ENCODE measurements around the gene SCARB2. TPM values are rescaled to one million over a fixed set of nuclear protein-coding genes. Genes with fewer than 3 reads are reported as not detected.

SCARB2 gene
- total and polyA plus RNA-seq, 8 donors: 212 to 266 (median 229) TPM

DNA sequence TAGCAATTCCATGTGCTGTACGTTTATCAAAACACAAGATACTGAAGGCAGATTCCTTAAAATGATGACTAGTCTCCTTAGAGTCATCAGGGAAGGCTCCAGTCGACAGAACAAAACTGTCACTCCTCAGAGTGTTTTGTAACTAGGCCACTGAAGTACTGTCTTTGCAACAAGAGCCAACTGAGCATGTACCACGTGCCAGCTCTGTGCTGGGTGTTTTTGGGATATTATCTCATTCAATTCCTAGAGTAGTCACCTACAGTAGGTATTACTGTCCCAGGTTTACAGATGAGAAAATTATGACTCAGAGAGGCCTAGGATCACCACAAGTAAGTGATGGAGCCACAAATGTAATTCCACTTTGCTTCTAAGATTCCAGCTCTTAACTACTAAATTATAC is 47.1 kb downstream of the SCARB2 start:
- TF ChIP-seq, protein P1, sequence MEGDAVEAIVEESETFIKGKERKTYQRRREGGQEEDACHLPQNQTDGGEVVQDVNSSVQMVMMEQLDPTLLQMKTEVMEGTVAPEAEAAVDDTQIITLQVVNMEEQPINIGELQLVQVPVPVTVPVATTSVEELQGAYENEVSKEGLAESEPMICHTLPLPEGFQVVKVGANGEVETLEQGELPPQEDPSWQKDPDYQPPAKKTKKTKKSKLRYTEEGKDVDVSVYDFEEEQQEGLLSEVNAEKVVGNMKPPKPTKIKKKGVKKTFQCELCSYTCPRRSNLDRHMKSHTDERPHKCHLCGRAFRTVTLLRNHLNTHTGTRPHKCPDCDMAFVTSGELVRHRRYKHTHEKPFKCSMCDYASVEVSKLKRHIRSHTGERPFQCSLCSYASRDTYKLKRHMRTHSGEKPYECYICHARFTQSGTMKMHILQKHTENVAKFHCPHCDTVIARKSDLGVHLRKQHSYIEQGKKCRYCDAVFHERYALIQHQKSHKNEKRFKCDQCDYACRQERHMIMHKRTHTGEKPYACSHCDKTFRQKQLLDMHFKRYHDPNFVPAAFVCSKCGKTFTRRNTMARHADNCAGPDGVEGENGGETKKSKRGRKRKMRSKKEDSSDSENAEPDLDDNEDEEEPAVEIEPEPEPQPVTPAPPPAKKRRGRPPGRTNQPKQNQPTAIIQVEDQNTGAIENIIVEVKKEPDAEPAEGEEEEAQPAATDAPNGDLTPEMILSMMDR (IDR thresholded peaks at IDR 0.05): no peak
- ATAC-seq: no peak
- Histone ChIP-seq H3K36me3 (peaks cover 0 to 96% of the 10 kb centered on the region in 2 donors), H3K4me3 (no peak overlapping the region), H3K9me3 (no peaks in the 10 kb centered on the region), H3K27ac (no peak overlapping the region), H3K4me1 (no peaks in the 10 kb centered on the region), H3K27me3 (no peaks in the 10 kb centered on the region)
- no peak for DNase-seq
- intact Hi-C loops (cut with DNase I): no loop called here

DNA sequence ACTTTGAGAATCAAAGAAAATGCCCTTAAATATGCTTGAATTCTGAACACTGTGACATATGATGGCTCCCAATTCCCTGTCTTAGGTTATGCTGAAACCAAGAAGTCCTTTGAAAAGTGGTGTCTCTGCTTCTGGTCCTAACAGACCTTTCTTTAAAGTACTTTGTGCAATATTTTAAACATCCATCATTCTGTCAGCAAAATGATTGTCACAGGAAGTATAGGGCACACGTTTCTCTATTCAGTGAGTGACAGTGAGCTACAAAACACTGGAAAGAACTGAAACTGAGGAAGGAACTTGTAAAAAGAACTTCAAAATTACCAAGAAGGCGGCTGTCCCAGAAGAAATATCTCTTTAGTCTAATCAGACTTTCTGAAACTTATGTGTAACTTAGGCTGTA is 53.3 kb downstream of the SCARB2 start:
- H3K36me3 ChIP-seq: peaks cover 0 to 67% of the 10 kb centered on the region in 2 donors
- intact Hi-C loops (cut with DNase I): no loop called here
- ATAC-seq: no peak

DNA sequence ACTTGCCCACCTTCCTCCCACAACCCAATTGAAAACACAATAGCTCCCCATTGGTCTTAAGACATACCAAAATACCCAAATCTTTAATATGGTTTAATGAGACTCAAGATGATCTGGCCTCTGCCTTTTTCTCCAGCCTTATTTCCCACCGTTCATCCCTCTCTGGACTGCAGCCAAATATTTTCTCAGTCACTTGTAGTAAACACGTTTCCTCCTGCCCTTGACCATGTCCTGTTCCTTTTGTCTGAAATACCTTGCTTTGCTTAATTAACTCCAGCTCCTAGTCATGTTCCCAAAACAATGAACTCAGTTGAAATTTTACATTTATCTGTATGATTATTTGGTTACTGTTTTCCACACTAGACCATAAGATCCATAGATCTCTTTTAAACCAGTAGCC is 57.0 kb downstream of the SCARB2 start:
- Histone ChIP-seq H3K9me3 (no peaks in the 10 kb centered on the region), H3K4me1 (no peaks in the 10 kb centered on the region), H3K27ac (no peak overlapping the region), H3K27me3 (no peaks in the 10 kb centered on the region), H3K4me3 (no peak overlapping the region), H3K36me3 (peaks cover 0 to 31% of the 10 kb centered on the region in 2 donors)
- DNase-seq (no peak), ATAC-seq (no peak)
- intact Hi-C loops (cut with DNase I): no loop called here
- TF ChIP-seq, protein P1 (IDR thresholded peaks at IDR 0.05): no peak

More for the DNA sequence above, 53.3 kb downstream of the SCARB2 start:
- TF ChIP-seq, protein P1 (IDR thresholded peaks at IDR 0.05): no peak
- Histone ChIP-seq H3K4me3 (no peak overlapping the region), H3K4me1 (no peaks in the 10 kb centered on the region), H3K9me3 (no peaks in the 10 kb centered on the region), H3K27me3 (no peaks in the 10 kb centered on the region), H3K27ac (no peak overlapping the region)
- no peak for DNase-seq

DNA sequence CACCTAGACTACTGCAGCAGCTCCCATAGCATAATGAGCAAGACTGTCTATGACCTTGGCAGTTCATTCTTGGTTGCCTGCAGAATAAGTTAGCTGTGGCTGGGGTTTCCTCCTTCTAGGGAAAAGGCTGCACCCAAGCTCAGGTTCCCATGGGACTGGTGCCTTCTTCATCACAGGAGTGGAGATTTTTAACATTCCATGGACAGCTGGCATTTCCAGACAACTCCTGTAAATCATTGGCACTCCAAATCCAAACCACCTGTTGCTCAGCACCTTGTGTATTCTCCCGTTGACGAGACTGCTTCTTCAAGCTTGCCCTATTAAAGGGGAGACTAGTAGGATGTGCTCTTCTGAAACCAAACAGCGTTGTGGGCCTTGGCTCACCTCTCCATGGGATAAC is 57.6 kb downstream of the SCARB2 start:
- DNase-seq: no peak
- Histone ChIP-seq H3K36me3 (peaks cover 0 to 25% of the 10 kb centered on the region in 2 donors), H3K4me3 (no peak overlapping the region), H3K9me3 (no peaks in the 10 kb centered on the region), H3K27ac (no peak overlapping the region), H3K4me1 (no peaks in the 10 kb centered on the region), H3K27me3 (no peaks in the 10 kb centered on the region)
- TF ChIP-seq, protein P1 (IDR thresholded peaks at IDR 0.05): no peak
- no peak for ATAC-seq
- intact Hi-C loops (cut with DNase I): no loop called here

DNA sequence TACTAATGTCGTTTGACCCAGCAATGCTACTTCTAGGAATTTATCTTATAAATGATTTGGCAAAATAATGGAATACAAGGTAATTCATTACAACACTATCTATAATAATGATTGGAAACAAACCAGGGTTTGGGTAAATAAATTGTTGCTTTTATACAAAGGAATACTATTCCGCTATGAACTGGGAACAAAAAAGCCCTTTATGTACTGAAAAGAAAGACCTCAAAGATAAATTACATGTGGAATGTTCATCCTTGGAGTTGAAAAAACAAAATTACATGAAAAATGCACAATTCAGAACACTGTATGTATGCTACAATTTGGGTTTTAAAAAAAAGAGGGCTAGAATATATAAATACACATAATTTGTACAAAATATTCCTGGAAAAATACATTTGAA is 60.3 kb downstream of the SCARB2 start:
- Histone ChIP-seq H3K4me1 (peaks cover 0 to 6% of the 10 kb centered on the region in 2 donors), H3K27ac (no peak overlapping the region), H3K9me3 (no peaks in the 10 kb centered on the region), H3K36me3 (no peaks in the 10 kb centered on the region), H3K4me3 (no peak overlapping the region), H3K27me3 (no peaks in the 10 kb centered on the region)
- TF ChIP-seq, protein P1 (IDR thresholded peaks at IDR 0.05): no peak
- DNase-seq (no peak), ATAC-seq (no peak)
- intact Hi-C loops (cut with DNase I): no loop called here
